ENCODE data around the gene CEBPB.

The CEBPB gene

GRCh38 chr20:50237349-50237748 is 46.7 kb downstream of the CEBPB start:
- Mint-ChIP-seq H3K36me3 (ENCODE audit: low read depth) (no peaks in the 10 kb centered on the region), H3K4me3 (no peak overlapping the region), H3K4me1 (peaks cover 43% of the 10 kb centered on the region), H3K27ac (no peak overlapping the region), H3K27me3 (ENCODE audit: low read depth, poor library complexity) (peaks cover 17% of the 10 kb centered on the region), H3K9me3 (no peaks in the 10 kb centered on the region)
- TF ChIP-seq CTCF (IDR thresholded peaks at IDR 0.05): no peak
- no peak for DNase-seq

- H3K27ac Mint-ChIP-seq: peak overlapping the region; percentile 14
- no peak overlapping the region for H3K4me3 Mint-ChIP-seq
- no peak for TF ChIP-seq CTCF (IDR thresholded peaks at IDR 0.05)
- no peak for DNase-seq
- peaks cover 43% of the 10 kb centered on the region for H3K4me1 Mint-ChIP-seq
- H3K36me3 Mint-ChIP-seq (ENCODE audit: low read depth): no peaks in the 10 kb centered on the region
- peaks cover 17% of the 10 kb centered on the region for H3K27me3 Mint-ChIP-seq (ENCODE audit: low read depth, poor library complexity)
- H3K9me3 Mint-ChIP-seq: no peaks in the 10 kb centered on the region
These were observed 47.6 kb downstream of the CEBPB start for GRCh38 chr20:50238081-50238800.

- Mint-ChIP-seq H3K27me3 (ENCODE audit: low read depth, poor library complexity) (peaks cover 12% of the 10 kb centered on the region), H3K4me3 (no peak overlapping the region), H3K27ac (peak overlapping the region; percentile 69), H3K9me3 (no peaks in the 10 kb centered on the region), H3K36me3 (ENCODE audit: low read depth) (no peaks in the 10 kb centered on the region), H3K4me1 (peaks cover 36% of the 10 kb centered on the region)
- DNase-seq: no peak
- no peak for TF ChIP-seq CTCF (IDR thresholded peaks at IDR 0.05)
These were observed 49.5 kb downstream of the CEBPB start for GRCh38 chr20:50240092-50240491.

- Mint-ChIP-seq H3K36me3 (ENCODE audit: low read depth) (no peaks in the 10 kb centered on the region), H3K27ac (no peak overlapping the region), H3K9me3 (no peaks in the 10 kb centered on the region), H3K4me3 (no peak overlapping the region), H3K4me1 (peaks cover 40% of the 10 kb centered on the region), H3K27me3 (ENCODE audit: low read depth, poor library complexity) (peaks cover 11% of the 10 kb centered on the region)
- no peak for TF ChIP-seq CTCF (IDR thresholded peaks at IDR 0.05)
- DNase-seq: no peak
These were observed 51.5 kb downstream of the CEBPB start for GRCh38 chr20:50242178-50242514.
